Suppressor macrophage treated with lipopolysaccharide for 1 hour (primary cell): ENCODE results near the gene ADCYAP1.
A peak's percentile ranks its signal among the peaks of the same experiment; 100 is the strongest.
"Not testable (repeated sequence)": the region's sequence is repeated elsewhere in the genome, so short reads cannot be mapped to it uniquely, and the experiment has no call there.

Source experiments
- DNase-seq, 3 donors: peaks; one replicate each; pipeline ENCODE4 v3.0.0-alpha.2; 2020 to 2022

The ADCYAP1 gene

DNA sequence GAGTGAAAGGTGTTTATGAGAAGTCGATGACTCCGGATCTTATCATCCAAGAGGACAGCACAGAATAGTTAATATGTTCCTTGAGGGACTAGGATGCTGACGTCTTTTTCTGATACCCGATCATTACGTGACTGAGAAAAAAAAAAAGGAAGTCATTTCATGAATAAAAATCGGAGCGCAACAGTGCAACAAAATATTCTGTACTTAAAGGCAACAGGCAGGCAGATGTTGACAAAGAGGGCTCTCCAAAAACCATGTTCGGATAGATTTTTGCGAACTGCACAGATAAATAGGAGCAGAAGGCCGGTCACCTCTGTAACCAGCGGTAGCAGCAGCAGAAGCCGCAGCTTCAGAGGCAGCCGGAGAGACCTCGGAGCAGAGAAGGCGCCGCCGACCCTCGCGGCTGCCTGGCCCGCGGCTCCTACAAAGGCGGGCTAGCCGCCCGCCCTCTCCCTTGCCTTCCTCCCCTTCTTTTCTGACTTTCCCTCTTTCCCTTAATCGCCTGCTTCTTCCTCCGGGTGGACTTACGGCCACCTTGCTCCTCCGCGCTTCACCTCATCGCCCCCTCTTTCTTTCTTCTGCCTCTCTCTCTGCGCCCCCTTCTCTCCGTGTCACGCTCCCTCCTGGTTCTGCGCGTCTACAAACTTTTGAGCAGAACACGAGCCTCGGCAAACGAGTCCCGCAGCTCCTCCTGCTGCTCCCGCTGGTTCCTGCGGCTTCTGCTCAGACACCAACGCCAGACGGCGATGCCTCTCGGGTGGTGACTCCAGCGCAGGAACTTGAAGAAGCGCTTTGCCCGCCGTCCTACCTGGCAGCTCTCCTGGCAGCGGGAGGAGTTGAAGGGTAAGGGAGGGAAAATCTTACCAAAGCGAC is at the start of gene ADCYAP1:
TSS of gene ADCYAP1 (plus strand) at position 654 of the 873 bp plus-strand sequence. CDS start 516 bp downstream, outside the sequence.
- DNase-seq, result peak in 1 of 3 donors; percentile 14

DNA sequence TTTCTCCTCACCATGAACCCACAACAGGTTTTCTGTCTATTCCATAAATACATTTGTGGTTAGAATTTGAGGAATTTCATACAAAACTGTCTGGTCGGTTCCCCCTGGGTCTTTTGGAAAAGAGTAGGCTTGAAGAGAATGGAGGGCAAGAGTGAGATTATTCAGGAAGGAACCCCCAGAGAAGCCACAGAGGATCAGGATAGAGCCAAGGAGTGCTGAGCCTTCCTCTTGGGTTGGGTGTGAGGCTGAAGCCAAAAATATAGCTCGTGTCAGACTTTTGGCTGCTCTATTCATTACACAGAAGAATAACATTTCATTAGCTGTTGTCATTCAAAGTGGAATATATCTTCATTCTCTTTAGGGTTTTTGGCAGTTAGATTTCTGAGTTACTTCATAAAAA is 46.7 kb upstream of the ADCYAP1 start:
- no peak for DNase-seq

DNA sequence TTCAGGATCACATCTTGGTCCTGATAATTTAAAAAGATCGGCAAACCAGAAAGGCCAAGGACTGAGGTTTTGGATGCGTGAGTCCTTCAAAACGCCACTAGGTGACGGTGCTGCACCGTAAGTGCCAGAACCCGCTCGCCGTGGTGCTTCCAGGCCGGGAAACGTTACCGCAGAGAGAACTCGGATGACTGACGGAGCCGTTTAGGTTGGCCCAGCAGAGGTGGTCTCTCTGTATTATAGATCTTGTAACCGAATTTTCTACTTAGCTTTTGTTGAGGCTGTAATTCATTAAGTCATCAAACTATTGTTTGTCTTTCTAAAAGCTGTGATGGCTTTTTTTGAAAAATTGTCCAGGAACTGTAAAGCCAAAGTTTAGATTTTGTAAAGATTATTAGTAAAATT is 39.8 kb upstream of the ADCYAP1 start:
- peak; percentile 72 to 80 (median 72) for DNase-seq

DNA sequence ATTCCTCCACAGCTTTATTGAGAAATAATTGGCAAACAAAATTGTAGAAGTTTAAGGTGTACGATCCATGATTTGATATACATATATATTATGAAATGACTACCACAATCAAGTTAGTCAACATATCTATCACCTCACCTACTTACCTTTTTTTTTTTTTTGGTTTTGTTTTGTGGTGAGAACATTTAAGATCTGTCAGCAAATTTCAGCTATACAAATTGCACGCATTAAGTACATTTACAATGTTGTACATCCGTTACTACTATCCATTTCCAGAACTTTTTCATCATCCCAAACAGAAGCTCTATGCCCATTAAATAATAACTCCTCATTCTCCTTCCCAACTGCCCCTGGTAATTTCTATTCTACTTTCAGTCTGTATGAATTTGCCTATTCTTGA is 37.4 kb upstream of the ADCYAP1 start:
- DNase-seq, result no peak

DNA sequence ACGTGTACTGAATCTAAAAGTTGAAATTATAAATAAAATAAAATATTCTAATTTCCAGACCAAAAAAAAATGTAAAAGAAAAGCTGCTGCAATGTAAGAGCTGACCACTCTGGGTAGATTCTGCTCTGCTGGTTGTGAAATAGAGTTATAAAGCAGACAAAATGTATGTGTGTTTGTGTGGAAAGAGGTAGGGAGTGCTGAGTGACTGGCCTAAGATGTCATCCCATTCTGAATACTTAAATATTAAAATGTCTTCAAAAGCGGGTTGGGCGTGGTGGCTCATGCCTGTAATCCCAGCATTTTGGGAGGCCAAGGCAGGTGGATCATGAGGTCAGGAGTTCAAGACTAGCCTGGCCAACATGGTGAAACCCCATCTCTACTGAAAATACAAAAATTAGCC is 31.2 kb upstream of the ADCYAP1 start:
- DNase-seq, result not testable (repeated sequence)

DNA sequence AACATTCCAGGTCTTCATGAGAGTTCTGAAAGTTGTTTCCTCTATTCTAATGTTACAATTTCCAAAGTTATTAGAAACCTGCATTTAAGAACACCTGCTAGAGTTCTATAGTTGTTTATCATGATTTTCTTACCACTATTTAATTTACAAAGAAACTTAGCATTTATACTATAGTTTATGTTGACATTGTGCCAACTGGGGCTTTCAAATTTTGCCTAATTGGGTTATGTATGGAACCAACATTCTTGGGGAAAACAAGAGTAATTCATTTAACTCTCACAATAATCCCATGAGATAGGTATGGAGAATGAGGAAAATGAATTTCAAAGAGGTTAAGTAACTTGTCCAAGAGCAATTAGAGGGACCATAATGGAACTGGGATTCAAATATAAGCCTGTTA is 28.8 kb upstream of the ADCYAP1 start:
- no peak for DNase-seq

DNA sequence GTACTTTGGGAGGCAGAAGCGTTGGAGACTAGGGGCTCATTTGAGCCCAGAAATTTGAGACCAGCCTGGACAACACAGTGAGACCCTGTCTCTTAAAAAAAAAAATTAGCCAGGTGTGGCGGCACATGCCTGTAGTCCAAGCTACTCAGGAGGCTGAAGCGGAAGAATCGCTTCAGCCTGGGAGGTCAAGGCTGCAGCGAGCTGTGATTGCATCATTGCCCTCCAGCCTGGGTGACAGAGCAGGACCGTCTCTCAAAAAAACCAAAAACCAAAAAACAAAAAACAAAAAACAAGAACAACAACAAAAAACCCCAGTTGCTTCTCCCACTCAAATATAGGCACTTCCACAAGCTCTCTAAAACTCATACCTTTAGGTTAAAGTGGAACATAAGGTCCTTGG is 27.4 kb upstream of the ADCYAP1 start:
- no peak for DNase-seq

DNA sequence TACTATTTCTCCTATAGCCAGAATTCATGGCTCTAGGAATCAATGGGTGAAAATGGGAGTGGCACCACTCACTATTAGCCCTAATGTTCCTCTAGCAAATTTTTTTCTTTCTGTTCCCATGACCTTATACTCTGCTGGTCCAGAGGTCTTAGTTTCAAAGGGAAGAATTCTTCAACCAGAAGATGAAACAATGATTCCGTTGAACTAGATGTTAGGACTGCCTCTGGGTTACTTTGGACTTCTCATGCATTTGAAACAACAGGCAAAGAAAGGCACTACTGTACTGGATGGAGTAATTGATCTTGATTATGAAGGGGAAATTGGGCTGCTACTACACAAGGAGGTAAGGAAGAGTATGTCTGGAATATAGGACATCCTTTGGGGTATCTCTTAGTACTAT is 18.6 kb upstream of the ADCYAP1 start:
- no peak for DNase-seq

DNA sequence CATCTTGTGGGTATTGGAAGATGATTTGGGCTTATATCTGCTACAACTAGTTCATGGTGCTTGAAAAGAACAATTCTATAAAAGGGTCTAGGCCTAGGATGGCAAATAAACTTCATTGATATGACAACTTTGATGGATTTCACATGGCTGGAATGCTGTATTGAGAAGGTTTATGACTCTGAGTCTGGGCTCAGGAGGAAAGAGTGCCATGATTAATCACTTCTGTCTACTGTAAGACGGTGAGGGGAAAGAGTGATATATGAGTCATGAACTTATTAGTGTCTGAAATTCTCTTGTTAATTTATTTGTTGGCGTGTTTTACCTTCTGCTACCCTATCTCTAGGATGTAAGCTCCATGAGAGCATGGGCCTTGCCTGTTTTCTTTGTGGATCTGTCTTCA is 17.0 kb upstream of the ADCYAP1 start:
- no peak for DNase-seq

DNA sequence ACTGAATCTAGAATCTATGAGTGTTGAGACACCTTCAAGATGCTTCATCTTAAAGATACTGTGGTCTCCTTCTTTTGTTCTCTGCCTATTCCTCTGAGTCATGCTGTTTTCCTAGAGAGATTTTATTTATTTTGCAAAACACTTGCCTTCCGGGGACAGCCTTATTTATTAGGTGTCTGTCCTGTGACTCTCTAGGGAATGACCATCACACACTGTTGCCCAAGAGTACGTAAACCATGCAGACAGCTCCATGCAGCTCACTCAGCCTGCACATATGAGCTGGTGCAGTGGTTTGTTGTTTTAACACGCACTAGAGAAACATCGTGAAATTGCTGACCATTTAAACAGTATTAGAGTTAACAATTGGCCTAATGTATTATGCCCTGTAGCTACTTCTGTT is 12.4 kb upstream of the ADCYAP1 start:
- DNase-seq, result no peak

DNA sequence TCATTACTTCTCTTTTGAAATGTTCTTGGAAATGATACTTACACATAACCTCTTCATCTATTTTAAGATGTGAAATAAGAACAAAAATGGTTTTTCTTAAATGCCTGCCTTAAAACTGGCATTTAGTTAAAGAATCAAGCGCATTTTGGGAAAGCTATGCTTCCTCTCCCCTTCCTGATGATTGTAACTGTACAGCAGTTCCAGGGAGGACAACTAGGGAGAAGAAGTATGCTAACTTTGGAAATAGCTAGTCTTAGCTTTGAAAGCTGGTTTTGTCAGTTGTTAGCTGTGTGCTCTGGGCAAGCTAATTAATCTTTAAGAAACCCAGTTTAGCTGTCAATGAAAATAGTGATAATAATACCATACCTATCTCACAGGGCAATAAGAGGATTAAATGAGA is 8.4 kb upstream of the ADCYAP1 start:
- DNase-seq, result no peak

DNA sequence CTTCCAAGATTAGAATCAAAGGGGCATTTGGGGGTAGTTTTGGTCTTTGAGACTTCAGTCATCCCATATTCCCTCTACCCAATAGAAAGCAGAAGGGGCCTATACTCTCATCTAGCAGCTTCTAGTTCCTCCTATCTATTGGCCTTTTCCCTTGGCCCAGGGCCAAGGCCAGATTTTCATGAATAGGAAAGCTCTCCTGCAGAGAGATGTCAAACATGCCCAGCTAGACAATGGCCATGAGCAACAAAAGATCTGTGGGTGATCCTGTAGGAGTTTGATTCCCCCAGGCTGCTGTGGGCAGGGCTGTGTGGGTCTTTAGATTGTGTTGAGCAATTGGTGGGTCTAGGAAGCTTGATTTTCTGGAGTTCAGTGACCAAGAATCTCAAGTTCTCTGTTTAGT is 2.9 kb upstream of the ADCYAP1 start:
- DNase-seq, result no peak

DNA sequence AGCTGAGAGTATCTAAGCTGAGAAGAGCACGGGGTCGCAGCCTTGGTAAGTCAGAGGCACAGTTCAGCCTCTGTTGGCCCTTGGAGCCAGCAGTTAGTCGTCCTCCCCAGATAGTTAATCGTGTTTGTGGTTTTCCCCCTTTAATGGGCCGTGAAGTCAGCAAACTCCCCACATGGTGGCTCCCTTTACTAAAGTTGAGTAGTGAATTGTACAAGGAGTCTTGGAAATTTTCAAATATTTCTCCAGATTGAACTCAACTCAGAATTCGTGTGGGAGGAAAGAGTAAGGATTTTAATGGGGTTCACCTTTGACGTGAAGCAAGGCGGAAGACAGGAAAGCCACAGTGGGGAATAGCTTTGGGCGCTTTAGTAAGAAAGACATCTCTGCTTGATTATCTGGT is 2.4 kb upstream of the ADCYAP1 start:
- no peak for DNase-seq

DNA sequence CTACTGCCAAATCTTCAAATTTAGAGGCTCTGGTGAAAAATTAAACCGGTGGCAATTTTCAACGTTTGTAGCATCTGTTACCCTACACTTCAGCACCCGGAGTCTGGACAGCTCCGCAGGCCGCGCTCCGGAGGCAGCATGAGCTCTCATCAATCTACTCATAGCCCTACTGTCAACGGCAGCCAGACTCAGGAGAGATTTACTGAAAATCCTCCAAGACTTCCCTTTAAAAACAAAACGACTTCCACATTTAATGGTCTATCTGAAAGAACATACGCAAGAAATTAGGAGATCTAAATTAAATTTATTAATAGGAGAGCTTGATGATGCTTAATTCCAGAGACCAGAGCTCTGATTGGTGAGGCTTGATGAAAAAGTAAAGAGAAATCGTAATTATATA is 970 bp upstream of the ADCYAP1 start:
- peak; percentile 41 to 68 (median 43) for DNase-seq

DNA sequence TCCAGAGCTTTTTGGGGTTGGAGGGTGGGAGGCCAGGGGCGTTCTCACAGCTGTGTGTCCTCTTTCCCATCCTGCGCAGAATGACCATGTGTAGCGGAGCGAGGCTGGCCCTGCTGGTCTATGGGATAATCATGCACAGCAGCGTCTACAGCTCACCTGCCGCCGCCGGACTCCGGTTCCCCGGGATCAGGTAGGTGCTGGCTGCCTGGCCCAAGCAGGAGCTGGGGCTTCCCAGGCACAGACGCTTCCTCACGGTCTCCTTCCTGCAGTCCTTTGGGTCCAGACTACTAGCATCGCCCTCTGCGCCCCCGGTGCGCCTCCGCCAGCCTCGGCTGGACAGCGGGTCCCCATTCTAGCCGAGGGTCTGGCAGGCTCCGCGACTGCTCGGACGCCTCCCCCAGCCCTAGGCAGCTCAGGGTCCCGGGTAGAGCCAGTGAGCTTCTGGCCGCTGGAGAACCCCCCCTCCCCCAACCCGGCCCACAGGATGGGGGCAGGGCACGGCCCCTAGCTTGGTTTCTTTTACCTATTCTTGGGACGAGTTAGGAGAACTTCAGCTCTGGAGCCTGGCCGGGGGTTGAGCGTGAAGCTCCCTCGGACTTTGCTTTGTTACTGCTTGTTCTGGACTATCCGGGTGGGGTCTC is 756 bp downstream of the ADCYAP1 start:
- DNase-seq, result no peak

DNA sequence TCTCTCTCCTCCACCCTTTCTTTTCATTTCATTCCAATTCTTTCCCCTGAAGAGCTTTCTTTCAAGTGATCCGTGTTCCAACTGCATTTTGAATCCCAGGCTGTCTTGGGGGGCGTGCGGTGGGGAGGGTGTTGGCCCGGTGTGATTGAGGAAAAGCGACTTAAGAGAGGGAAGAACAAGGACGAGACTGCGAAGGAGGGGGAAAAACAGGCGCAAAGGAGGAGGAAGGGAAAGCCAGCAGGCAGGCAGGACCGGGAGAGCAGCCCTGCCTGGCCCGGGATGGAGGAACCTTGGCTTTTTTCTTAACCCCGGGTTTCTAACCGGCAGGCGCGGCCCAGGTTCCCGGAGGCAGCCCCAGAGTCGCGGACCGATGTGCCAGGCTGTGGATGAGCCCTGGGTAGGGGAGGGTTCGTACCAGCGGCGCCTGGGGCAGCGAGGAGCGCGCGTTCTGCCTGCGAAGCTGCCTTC is 1.3 kb downstream of the ADCYAP1 start:
- DNase-seq, result no peak

DNA sequence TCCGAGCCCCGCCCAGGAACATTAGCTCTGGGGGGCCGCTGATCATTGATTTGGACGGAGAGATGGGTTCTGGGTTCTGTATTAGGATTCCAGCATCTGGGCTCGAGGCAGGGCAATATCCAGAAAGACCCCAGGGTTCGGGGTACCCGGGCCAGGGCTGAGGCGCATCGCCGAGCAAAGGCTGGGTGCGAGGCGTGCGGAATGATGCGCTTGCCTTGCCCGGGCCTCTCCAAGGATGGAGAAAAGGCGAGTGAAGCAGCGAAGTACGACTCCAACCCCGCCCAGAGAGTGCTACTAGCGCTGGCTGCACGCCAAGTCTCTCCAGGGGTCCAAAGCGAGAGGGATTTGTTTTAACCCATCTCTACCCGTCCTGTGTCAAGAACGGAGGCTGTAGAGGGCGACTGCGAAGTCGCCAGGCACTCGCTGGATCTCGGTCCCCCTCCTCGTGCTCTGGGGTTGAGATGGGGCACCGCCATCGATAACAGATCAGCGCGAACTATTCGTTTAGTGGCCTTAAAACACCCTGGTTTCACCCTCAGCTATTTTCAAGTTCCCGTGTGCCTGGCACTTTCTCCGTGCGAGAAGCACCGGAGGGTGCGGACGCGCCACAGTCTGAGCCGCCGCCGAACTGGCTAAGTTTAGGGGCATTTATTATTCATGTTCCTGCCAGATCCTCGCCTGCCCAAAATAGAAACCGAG is 1.9 kb downstream of the ADCYAP1 start:
- DNase-seq, result no peak

DNA sequence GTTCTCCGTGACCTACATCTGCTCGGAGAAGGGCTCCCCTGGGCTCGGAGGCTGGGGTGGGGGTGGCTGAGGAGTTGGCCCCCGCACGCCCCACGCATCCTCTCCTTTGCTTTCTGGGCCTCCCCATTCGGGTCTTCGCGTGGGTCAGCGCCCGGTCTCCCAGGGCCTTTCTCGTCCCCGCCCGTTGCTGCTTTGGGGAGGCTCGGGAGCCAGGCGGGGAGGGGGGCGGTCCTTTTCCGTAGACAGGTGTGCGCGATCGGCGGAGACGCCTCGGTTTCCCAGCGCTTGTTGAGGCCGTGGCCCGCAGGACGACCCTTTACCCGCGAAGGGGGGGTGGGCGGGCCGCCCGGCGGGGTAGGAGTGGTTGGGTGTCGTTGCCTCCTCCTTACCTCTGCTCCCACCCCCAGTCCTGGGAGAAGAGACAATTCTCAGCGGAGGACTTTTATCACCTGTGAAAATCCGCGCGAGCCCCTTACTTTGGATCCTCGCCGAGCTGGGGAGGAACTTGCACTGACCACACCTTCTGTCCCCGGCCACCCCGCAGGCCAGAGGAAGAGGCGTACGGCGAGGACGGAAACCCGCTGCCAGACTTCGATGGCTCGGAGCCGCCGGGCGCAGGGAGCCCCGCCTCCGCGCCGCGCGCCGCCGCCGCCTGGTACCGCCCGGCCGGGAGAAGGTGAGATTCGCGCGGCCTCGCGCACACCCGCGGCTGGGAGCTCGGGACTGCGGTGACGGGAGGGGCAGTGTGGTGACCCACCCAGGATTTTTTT is 2.6 kb downstream of the ADCYAP1 start:
- DNase-seq, result peak in 1 of 3 donors; percentile 26

DNA sequence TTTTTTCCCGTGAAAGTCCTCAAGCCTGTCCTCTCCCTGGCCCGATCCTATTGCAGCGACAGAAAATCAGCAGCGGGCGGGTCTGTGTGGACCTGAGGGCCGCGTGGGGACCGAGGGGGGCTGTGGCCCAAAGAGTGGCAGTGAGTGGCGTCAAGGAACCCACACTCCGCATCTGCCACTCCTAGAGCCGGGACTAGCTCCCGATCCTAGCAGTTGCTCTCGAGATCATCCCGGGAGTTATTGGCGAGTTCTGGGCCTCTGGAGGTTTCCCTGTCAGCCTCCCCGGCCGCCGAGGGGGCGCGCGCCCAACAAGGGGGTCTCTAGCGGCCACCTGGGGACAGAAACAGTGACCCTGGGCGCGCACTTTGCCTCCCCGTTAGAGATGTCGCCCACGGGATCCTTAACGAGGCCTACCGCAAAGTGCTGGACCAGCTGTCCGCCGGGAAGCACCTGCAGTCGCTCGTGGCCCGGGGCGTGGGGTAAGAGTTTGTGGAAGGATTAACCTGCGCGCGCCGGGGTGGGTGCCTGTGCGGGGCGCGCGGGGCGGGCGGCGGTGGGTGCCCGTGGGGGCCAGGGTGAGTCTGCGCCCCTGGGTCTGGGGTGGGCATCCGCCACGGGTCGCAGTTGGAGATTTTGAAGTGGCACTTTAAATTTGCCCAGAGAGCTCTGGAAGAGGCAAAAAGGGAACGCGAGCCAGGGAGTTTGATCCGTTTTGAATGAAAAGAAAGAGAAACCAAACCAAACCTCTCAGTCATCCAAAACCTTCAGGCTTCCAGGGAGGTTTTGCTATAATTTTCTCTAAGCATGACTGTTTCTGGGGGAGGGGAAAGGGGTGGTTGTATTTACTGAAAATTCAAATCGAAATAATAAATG is 3.5 kb downstream of the ADCYAP1 start:
- DNase-seq, result peak; percentile 12 to 32 (median 19)

DNA sequence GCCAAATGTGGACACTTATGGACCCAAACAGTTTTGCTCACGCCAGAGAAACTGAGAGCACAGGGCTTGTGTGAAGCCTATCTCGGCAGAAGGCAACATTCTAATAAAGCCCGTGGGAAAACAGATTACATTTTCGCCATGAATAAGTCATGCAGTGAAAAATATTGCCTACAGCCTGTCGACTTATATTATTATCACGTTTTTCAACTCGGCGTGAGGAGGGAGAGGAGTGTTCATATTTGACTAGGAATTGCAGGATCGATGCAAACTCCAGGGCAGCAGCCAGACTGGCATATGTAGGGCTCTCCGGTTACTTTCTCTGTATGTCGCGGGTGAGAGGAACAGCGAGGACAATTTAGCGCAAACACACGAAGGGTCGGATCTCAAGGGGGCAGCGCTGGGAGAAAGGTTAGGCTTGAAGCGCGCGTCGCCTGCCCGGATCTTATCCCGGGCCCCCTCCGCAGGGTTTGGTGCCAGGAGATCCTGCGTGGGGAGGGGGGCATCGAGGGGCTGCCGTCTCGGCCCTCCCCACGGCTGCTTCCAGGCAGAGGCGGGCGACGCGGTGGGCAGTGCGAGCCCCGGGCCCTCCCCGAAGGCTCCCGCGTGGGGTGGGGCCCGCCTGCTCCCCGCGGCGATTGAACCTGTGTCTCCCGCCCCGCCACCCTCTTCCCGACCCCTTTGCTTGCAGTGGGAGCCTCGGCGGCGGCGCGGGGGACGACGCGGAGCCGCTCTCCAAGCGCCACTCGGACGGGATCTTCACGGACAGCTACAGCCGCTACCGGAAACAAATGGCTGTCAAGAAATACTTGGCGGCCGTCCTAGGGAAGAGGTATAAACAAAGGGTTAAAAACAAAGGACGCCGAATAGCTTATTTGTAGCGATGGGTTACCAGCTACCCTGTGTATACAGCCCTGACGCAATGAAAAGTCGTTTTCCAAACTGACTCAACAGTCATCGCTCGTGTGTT is 4.4 kb downstream of the ADCYAP1 start:
- DNase-seq, result no peak

DNA sequence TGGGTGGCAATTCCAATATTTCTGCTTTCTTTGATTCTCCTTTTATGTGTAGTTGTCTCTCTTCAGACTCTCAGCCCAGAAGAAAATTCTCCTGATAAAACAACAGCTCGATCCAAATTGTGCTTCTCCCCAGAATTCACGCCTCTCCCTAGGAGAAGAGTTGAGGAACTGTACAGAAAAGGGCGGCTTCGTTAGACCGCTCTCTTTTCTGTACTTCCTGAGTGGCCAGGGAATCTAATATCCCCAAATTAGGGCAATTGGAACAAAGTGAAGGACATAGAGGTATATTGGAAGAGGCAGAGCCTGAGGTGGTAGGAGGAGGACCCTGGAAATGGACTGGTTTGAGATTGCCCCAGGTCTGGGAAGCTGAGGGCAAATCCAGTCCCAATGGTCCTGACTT is 5.6 kb downstream of the ADCYAP1 start:
- no peak for DNase-seq
